Hepatocyte (in vitro differentiated cells): Measurements from ENCODE around the gene ATOH8. TPM values are rescaled to one million over a fixed set of nuclear protein-coding genes. Genes with fewer than 3 reads are reported as not detected.

ENCODE experiments used
- DNase-seq: peaks from one replicate; pipeline ENCODE4 v3.0.0-alpha.2; 2016; ENCODE audit warnings: low spot score
- H2AFZ ChIP-seq: fragments of 200-600 bp; sonication (generic); 2 replicates; pipeline ENCODE4 v1.6.0; 2016; ENCODE audit warnings: antibody characterized with exemption, mild to moderate bottlenecking
- H3K27ac ChIP-seq: fragments of 200-600 bp; sonication (generic); 2 replicates; pipeline ENCODE4 v1.5.1; 2016; ENCODE audit warnings: mild to moderate bottlenecking
- H3K27me3 ChIP-seq: fragments of 200-600 bp; sonication (generic); 2 replicates; pipeline ENCODE4 v1.6.1; 2016
- H3K36me3 ChIP-seq: fragments of 200-600 bp; sonication (generic); replicated peaks from 2 replicates; pipeline ENCODE4 v1.5.1; 2016; ENCODE audit warnings: low read depth; ENCODE audit not compliant: insufficient read depth
- H3K4me1 ChIP-seq: fragments of 200-600 bp; sonication (generic); 2 replicates; pipeline ENCODE4 v1.5.1; 2016; ENCODE audit warnings: mild to moderate bottlenecking, moderate library complexity; ENCODE audit not compliant: insufficient read depth
- H3K4me2 ChIP-seq: fragments of 200-600 bp; sonication (generic); 2 replicates; pipeline ENCODE4 v1.6.0; 2016
- H3K4me3 ChIP-seq: fragments of 200-600 bp; sonication (generic); 2 replicates; pipeline ENCODE4 v1.5.1; 2016; ENCODE audit warnings: mild to moderate bottlenecking
- H3K79me2 ChIP-seq: fragments of 200-600 bp; sonication (generic); 2 replicates; pipeline ENCODE4 v1.6.0; 2017; ENCODE audit warnings: mild to moderate bottlenecking
- H3K9me2 ChIP-seq: fragments of 200-600 bp; sonication (generic); replicated peaks from 2 replicates; pipeline ENCODE4 v1.6.0; 2017; ENCODE audit warnings: mild to moderate bottlenecking; ENCODE audit not compliant: insufficient read depth
- H3K9me3 ChIP-seq: fragments of 200-600 bp; sonication (generic); 2 replicates; pipeline ENCODE4 v1.5.1; 2016; ENCODE audit warnings: low read depth, mild to moderate bottlenecking
- H4K20me1 ChIP-seq: fragments of 200-600 bp; sonication (generic); 2 replicates; pipeline ENCODE4 v1.6.0; 2016; ENCODE audit warnings: mild to moderate bottlenecking; ENCODE audit not compliant: insufficient read depth, poor library complexity, severe bottlenecking
- EZH2 ChIP-seq: fragments of 200-600 bp; sonication (generic); IDR thresholded peaks from 2 replicates; pipeline ENCODE4 v1.6.1; 2016; ENCODE audit warnings: antibody characterized with exemption, mild to moderate bottlenecking, borderline replicate concordance
- EZH2phosphoT487 ChIP-seq: fragments of 200-600 bp; sonication (generic); IDR thresholded peaks from one replicate; pipeline ENCODE4 v1.6.1; 2018; ENCODE audit warnings: antibody characterized with exemption, mild to moderate bottlenecking, low read depth, moderate library complexity; ENCODE audit not compliant: unreplicated experiment, severe bottlenecking
- WGBS: methylation state at CpG from one replicate; pipeline ENCODE4 v1.1.6; 2016; ENCODE audit warnings: low lambda C conversion rate; ENCODE audit errors: missing lambda C conversion rate; 5-methylcytosine and 5-hydroxymethylcytosine counted together
- polyA plus RNA-seq: library from polyadenylated mRNA; unstranded; fragments of >200 nt; fragmentation: Nextera tagmentation; extraction: Ambion mirVana; gene quantifications from 2 replicates; pipeline ENCODE4 v1.2.1, GENCODE V29; 2016
- total RNA-seq: library from RNA; depleted of rRNA; stranded (reverse); fragments of >200 nt; gene quantifications from 2 replicates; pipeline ENCODE4 v1.2.3, GENCODE V29; 2014
- TF ChIP-seq, protein P1 (sequence below): fragments of 200-600 bp; sonication (generic); IDR thresholded peaks from 2 replicates; pipeline ENCODE4 v1.5.1; 2016; ENCODE audit warnings: antibody characterized with exemption, mild to moderate bottlenecking; ENCODE audit not compliant: poor library complexity

ATOH8 gene
- total and polyA plus RNA-seq, 2 experiments from 2014 or later = 1.3 to 2.0 TPM

DNA sequence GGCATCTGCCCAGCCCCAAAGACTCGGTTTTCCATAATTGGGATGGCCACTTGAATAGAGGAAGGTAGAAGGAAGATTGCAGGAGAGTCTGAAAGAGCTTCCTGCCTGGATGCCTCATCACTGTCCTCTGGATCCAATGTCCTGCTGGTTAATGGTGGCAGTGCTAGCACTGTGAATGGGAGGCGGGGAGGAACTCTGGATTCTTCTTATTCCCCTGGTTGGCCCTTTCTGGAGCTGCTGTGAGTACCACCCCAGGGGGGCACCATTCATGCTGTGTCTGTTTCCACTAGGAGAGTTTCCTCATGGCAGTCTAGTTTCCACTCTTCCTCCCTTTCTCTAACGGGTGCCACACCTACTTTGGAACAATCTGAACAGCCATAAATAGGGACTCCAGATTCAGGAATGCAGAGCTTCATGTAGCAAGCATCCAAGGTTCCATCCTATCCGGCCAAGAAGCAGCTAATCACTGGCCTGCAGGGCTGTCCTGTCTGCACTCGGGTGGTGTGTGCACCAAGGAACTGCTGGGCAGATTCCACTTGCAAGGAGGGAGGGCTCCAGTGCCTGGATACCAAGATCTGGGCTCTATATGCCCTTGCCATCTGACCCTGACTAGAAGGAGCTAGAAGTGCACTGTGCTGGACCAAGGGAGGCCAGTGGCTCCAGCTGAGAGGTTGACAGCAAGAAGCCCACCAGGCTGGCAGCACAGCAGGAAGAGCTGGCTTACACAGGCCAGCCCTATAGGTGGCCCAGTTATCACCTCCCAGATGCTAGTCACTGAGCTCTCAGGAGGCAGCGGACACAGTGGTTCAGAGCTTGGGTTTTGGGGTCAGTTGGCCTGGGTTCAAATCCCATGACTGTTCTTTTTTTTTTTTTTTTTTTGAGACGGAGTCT is 4.6 kb upstream of the ATOH8 start:
- Histone ChIP-seq H4K20me1 (no peaks in the 10 kb centered on the region), H3K4me2 (no peak overlapping the region), H2AFZ (no peak overlapping the region), H3K79me2 (no peaks in the 10 kb centered on the region), H3K4me1 (peaks cover 15% of the 10 kb centered on the region), H3K36me3 (no peaks in the 10 kb centered on the region), H3K9me2 (no peaks in the 10 kb centered on the region), H3K27me3 (peaks cover 38% of the 10 kb centered on the region), H3K9me3 (no peaks in the 10 kb centered on the region), H3K4me3 (no peak overlapping the region), H3K27ac (no peak overlapping the region)
- WGBS = 61% methylated on average over 6 of the region's 7 CpGs
- DNase-seq = no peak
- no peak for TF ChIP-seq EZH2phosphoT487

DNA sequence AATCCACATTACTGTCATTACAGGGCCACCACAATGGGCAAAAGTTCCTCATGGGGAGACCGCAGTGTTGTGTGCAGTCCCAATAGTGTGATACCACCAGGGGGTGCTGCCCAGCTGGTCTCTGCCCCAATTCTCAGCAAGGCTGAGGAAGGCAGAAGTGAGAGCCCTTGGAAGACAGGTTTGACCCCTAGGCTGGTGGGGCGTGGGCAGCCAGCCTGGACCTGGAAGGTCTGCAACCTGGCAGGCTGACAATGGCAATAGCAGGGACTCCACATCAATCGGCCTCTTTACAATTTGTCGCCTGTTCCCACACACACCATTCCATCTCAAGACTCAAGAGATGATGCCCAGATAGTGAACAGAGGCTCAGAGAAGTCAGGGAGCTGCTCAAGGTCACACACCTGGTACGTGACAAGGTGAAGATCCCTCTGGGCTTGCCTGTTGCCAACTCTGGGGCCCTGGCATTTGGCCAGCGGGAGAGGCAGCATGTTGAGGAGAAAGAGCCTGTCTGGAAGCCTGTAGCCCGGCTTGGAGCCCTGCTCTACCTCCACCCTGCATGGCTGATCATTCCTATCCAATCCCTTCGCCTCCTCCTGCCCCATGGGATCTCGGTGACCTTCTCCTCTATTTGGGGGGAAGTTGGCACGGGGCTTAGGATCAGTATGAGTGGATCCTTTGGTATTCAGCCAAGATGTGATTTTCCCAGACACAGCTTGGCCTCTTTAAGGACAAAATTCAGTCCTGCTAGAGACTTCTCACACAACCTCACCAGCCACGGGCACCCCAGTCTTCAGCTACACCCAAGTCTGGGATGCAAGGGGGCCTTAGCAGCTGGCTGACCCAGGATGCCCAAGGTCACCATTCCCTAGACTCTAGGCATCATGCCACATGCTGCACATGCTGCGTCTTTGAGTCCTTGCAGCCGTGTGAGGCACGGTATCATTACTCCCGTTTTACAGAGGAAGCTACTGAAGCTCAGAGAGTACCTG is 2.9 kb upstream of the ATOH8 start:
- H3K27ac ChIP-seq = no peak overlapping the region
- 69% methylated on average over 15 of the region's 15 CpGs for WGBS
- H3K4me1 ChIP-seq = peaks cover 16% of the 10 kb centered on the region
- peak; percentile 75 for DNase-seq
- no peaks in the 10 kb centered on the region for H3K36me3 ChIP-seq
- H2AFZ ChIP-seq = no peak overlapping the region
- H3K9me3 ChIP-seq = no peaks in the 10 kb centered on the region
- H3K4me2 ChIP-seq = no peak overlapping the region
- H3K9me2 ChIP-seq = no peaks in the 10 kb centered on the region
- peaks cover 49% of the 10 kb centered on the region for H3K27me3 ChIP-seq
- no peak for TF ChIP-seq EZH2
- TF ChIP-seq, protein P1, sequence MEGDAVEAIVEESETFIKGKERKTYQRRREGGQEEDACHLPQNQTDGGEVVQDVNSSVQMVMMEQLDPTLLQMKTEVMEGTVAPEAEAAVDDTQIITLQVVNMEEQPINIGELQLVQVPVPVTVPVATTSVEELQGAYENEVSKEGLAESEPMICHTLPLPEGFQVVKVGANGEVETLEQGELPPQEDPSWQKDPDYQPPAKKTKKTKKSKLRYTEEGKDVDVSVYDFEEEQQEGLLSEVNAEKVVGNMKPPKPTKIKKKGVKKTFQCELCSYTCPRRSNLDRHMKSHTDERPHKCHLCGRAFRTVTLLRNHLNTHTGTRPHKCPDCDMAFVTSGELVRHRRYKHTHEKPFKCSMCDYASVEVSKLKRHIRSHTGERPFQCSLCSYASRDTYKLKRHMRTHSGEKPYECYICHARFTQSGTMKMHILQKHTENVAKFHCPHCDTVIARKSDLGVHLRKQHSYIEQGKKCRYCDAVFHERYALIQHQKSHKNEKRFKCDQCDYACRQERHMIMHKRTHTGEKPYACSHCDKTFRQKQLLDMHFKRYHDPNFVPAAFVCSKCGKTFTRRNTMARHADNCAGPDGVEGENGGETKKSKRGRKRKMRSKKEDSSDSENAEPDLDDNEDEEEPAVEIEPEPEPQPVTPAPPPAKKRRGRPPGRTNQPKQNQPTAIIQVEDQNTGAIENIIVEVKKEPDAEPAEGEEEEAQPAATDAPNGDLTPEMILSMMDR = peak; percentile 68
- no peak for TF ChIP-seq EZH2phosphoT487
- H4K20me1 ChIP-seq = no peaks in the 10 kb centered on the region
- peaks cover 10% of the 10 kb centered on the region for H3K79me2 ChIP-seq
- no peak overlapping the region for H3K4me3 ChIP-seq

DNA sequence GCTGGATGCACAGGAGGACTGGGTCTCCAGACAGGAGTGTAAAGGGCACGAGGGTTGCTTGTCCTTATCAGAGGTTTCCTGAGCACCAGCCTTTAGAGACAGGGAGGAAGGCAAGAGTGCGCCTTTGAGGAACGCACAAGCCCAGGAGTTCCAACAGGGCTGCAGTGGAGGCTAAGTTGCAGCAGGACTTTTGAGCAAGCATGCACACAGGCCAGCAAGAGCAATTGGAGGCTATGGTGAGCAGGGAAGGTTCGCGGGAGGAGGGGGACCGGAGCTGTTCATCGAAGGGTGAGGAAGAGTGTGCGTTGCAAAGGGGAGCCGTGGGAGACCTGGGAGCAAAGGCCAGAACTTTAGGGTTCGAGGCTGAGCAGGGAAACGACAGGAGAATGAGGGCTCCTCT is 2.2 kb upstream of the ATOH8 start:
- Histone ChIP-seq H3K9me3 (no peaks in the 10 kb centered on the region), H3K4me3 (no peak overlapping the region), H3K36me3 (no peaks in the 10 kb centered on the region), H3K27ac (no peak overlapping the region), H3K4me1 (peaks cover 16% of the 10 kb centered on the region), H3K9me2 (no peaks in the 10 kb centered on the region), H3K79me2 (peaks cover 13% of the 10 kb centered on the region), H4K20me1 (no peaks in the 10 kb centered on the region), H3K27me3 (peaks cover 53% of the 10 kb centered on the region), H3K4me2 (no peak overlapping the region), H2AFZ (no peak overlapping the region)
- 66% methylated on average over 11 of the region's 11 CpGs for WGBS
- TF ChIP-seq EZH2 (no peak), EZH2phosphoT487 (no peak)
- TF ChIP-seq, protein P1 = no peak
- DNase-seq = no peak
